ENCODE measurements around the gene KIAA2012. TPM values are rescaled to one million over a fixed set of nuclear protein-coding genes. Genes with fewer than 3 reads are reported as not detected.

KIAA2012 gene
- polyA plus RNA-seq, 1 donor (not counting 4 experiments of a cell fraction or from before 2014, with no cell fraction given): not detected

DNA sequence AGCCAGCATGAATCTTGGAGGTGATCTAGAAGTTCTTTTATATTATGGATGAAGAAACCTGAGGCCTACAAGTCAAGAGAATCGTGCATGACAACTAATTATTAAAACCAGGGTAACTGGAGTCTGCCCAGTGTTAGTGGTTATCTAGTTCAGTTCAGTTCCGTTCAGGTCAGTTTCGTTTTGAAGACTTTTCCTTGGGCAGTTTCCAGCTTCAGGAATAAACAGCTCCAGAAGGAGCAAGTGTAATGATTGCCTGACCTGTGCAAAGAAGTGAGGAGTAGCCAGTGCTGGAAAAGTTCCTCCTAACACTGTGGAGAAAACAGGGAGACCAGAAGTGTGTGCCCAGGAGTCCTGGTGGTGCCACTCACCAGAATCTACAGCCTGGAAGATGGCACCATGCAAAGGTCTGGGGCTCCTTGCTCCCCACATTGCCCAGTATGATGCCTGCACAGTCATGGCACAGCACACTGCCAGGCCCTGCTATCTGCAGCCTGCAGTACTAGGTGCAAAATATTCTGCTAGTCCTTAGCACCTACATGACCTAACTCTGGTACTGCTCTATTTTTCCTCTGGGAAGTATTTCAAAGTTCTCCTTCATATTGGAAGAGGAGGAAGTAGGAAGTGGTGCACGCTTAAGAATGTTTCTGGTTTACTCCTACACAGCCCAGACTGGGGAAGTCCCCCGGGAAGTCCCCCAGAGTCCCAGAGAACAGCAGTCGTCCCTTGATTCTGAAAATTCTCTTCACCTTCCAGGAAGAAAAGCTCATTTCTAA, 99.6 kb downstream of the KIAA2012 start:
- Histone ChIP-seq H3K9me3 (ENCODE audit: control insufficient read depth, low read depth, low read length) (no peaks in the 10 kb centered on the region), H3K27me3 (ENCODE audit: control insufficient read depth, extremely low read depth, insufficient read depth, low read length) (no peaks in the 10 kb centered on the region), H3K9me1 (ENCODE audit: control insufficient read depth, extremely low read depth, insufficient read depth, low read length) (no peaks in the 10 kb centered on the region), H3K9ac (ENCODE audit: control insufficient read depth, extremely low read depth, insufficient read depth, low read length) (no peak overlapping the region), H2AFZ (ENCODE audit: control insufficient read depth, low read length) (no peak overlapping the region), H3K36me3 (ENCODE audit: control insufficient read depth in 2 of 2, extremely low read depth in 1 of 2, insufficient read depth in 2 of 2, low read length in 2 of 2) (no peaks in the 10 kb centered on the region), H3K4me1 (ENCODE audit: control insufficient read depth, extremely low read depth, insufficient read depth, low read length) (no peaks in the 10 kb centered on the region), H3K27ac (ENCODE audit: control insufficient read depth, insufficient read depth, low read length) (no peak overlapping the region), H3K4me3 (ENCODE audit: control insufficient read depth in 2 of 3, extremely low read depth in 1 of 3, insufficient read depth in 2 of 3, low read depth in 1 of 3, low read length in 3 of 3) (no peak overlapping the region), H3K4me2 (ENCODE audit: control insufficient read depth, extremely low read depth, insufficient read depth, low read depth, low read length) (no peak overlapping the region), H3K79me2 (ENCODE audit: control insufficient read depth, insufficient read depth, low read length) (no peaks in the 10 kb centered on the region), H4K20me1 (ENCODE audit: control insufficient read depth, extremely low read depth, insufficient read depth, low read length) (no peaks in the 10 kb centered on the region)
- DNase-seq (ENCODE audit: low read depth, low spot score) (no peak), FAIRE-seq (no peak)
- no peak for TF ChIP-seq EZH2 (IDR thresholded peaks at IDR 0.05; ENCODE audit: low read length)
- TF ChIP-seq, protein P1, sequence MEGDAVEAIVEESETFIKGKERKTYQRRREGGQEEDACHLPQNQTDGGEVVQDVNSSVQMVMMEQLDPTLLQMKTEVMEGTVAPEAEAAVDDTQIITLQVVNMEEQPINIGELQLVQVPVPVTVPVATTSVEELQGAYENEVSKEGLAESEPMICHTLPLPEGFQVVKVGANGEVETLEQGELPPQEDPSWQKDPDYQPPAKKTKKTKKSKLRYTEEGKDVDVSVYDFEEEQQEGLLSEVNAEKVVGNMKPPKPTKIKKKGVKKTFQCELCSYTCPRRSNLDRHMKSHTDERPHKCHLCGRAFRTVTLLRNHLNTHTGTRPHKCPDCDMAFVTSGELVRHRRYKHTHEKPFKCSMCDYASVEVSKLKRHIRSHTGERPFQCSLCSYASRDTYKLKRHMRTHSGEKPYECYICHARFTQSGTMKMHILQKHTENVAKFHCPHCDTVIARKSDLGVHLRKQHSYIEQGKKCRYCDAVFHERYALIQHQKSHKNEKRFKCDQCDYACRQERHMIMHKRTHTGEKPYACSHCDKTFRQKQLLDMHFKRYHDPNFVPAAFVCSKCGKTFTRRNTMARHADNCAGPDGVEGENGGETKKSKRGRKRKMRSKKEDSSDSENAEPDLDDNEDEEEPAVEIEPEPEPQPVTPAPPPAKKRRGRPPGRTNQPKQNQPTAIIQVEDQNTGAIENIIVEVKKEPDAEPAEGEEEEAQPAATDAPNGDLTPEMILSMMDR (optimal IDR thresholded peaks at IDR 0.05 in 1 of 3, IDR thresholded peaks at IDR 0.05 in 1 of 3, conservative IDR thresholded peaks at IDR 0.05 in 1 of 3; ENCODE audit: extremely low read depth in 1 of 3, insufficient read depth in 2 of 3, low read length in 3 of 3): no peak
- dilution Hi-C loops (cut with MboI; ENCODE audit: extremely low pct_ligation_motif_present, low sequenced_read_pairs): no loop called here

DNA sequence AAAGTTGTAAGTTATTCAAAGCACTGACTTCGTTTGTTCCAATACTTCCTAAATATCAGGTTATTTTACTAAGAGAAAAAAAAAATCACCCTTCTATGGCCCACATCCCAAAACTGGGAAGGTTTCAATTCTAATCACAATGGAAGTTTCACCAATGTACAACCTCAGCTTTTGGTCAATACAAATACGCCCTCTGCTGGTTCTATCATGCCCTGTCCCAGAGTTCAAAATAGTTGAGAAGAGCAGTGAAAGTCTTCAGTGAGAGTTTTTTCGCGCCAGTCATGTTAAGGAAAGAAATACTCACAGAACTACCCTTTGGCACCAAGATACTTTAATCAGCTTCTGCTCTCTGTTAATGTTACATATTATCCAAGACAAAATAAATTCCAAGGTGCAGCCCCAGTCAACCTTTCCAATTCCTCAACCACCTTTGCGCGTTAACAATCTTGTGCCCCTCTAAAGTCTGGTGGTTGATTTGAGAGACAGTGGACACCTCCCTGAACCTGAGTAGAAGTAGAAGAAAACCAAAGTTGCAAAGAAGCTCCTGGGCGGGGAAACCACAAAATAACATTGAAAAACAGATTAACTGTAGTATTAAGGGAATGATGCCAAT, 105.4 kb downstream of the KIAA2012 start:
- H3K36me3 ChIP-seq (ENCODE audit: control insufficient read depth in 2 of 2, extremely low read depth in 1 of 2, insufficient read depth in 2 of 2, low read length in 2 of 2): no peaks in the 10 kb centered on the region
- DNase-seq (ENCODE audit: low read depth, low spot score): no peak
- H3K4me2 ChIP-seq (ENCODE audit: control insufficient read depth, extremely low read depth, insufficient read depth, low read depth, low read length): no peak overlapping the region
- no peaks in the 10 kb centered on the region for H3K27me3 ChIP-seq (ENCODE audit: control insufficient read depth, extremely low read depth, insufficient read depth, low read length)
- no peaks in the 10 kb centered on the region for H3K79me2 ChIP-seq (ENCODE audit: control insufficient read depth, insufficient read depth, low read length)
- no peak overlapping the region for H3K27ac ChIP-seq (ENCODE audit: control insufficient read depth, insufficient read depth, low read length)
- TF ChIP-seq EZH2 (IDR thresholded peaks at IDR 0.05; ENCODE audit: low read length): no peak
- TF ChIP-seq, protein P1 (optimal IDR thresholded peaks at IDR 0.05 in 1 of 3, IDR thresholded peaks at IDR 0.05 in 1 of 3, conservative IDR thresholded peaks at IDR 0.05 in 1 of 3; ENCODE audit: extremely low read depth in 1 of 3, insufficient read depth in 2 of 3, low read length in 3 of 3): peak; percentile 60 to 83 (median 64)
- dilution Hi-C loops (cut with MboI; ENCODE audit: extremely low pct_ligation_motif_present, low sequenced_read_pairs): no loop called here
- H3K9ac ChIP-seq (ENCODE audit: control insufficient read depth, extremely low read depth, insufficient read depth, low read length): no peak overlapping the region
- FAIRE-seq: peak; percentile 53
- H3K9me1 ChIP-seq (ENCODE audit: control insufficient read depth, extremely low read depth, insufficient read depth, low read length): no peaks in the 10 kb centered on the region
- H2AFZ ChIP-seq (ENCODE audit: control insufficient read depth, low read length): no peak overlapping the region
- no peaks in the 10 kb centered on the region for H4K20me1 ChIP-seq (ENCODE audit: control insufficient read depth, extremely low read depth, insufficient read depth, low read length)
- no peaks in the 10 kb centered on the region for H3K9me3 ChIP-seq (ENCODE audit: control insufficient read depth, low read depth, low read length)
- no peaks in the 10 kb centered on the region for H3K4me1 ChIP-seq (ENCODE audit: control insufficient read depth, extremely low read depth, insufficient read depth, low read length)
- no peak overlapping the region for H3K4me3 ChIP-seq (ENCODE audit: control insufficient read depth in 2 of 3, extremely low read depth in 1 of 3, insufficient read depth in 2 of 3, low read depth in 1 of 3, low read length in 3 of 3)
